Activated naive CD8-positive, alpha-beta T cell treated with anti-CD3 and anti-CD28 coated beads for 36 hours (primary cell): ENCODE data around the gene SLC35G2. TPM values are rescaled to one million over a fixed set of nuclear protein-coding genes. Genes with fewer than 3 reads are reported as not detected.

ENCODE experiments used
- DNase-seq: peaks from one replicate; pipeline ENCODE4 v3.0.0; 2021
- H3K27ac Mint-ChIP-seq: one replicate; pipeline ENCODE4 v1.8.0; 2022; ENCODE audit warnings: mild to moderate bottlenecking, moderate library complexity, mixed read lengths
- H3K27me3 Mint-ChIP-seq: one replicate; pipeline ENCODE4 v1.8.0; 2022; ENCODE audit warnings: mild to moderate bottlenecking, mixed read lengths
- H3K36me3 Mint-ChIP-seq: one replicate; pipeline ENCODE4 v1.8.0; 2021; ENCODE audit warnings: mild to moderate bottlenecking, mixed read lengths
- H3K4me1 Mint-ChIP-seq: one replicate; pipeline ENCODE4 v1.8.0; 2021; ENCODE audit warnings: mixed read lengths
- H3K4me3 Mint-ChIP-seq: one replicate; pipeline ENCODE4 v1.8.0; 2022; ENCODE audit warnings: mild to moderate bottlenecking, moderate library complexity, mixed read lengths
- H3K9me3 Mint-ChIP-seq: one replicate; pipeline ENCODE4 v1.8.0; 2022; ENCODE audit warnings: mixed read lengths
- total RNA-seq, 2 experiments: library from RNA; stranded (reverse); gene quantifications; one replicate each; pipeline ENCODE4 v1.2.3, GENCODE V29; 2021

SLC35G2 gene
- total RNA-seq, 2 experiments from 2014 or later: 1.9 to 2.3 TPM

DNA sequence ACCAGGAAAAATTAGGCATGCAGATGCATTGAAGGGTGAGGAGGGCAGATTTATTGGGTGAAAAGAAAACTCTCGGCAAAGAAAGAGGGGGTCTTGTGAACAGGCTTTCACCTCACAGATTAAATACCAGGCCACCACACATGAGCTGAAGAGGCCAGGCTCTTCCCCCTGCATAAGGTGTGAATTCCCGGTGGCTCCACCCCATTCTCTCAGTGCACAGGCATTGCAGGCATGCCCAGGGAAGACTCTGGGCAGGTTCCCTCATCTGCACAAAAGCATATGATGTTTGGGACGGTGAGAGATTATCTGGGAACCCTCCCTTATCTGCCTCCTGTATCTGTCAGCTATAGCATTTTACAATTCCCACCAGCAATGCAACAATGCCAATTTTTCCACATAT is 7.2 kb upstream of the SLC35G2 start:
- DNase-seq: no peak
- H3K4me3 Mint-ChIP-seq: no peak overlapping the region
- no peak overlapping the region for H3K27ac Mint-ChIP-seq
- no peaks in the 10 kb centered on the region for H3K4me1 Mint-ChIP-seq
- no peaks in the 10 kb centered on the region for H3K9me3 Mint-ChIP-seq
- H3K27me3 Mint-ChIP-seq: peaks cover 1% of the 10 kb centered on the region
- H3K36me3 Mint-ChIP-seq: no peaks in the 10 kb centered on the region

DNA sequence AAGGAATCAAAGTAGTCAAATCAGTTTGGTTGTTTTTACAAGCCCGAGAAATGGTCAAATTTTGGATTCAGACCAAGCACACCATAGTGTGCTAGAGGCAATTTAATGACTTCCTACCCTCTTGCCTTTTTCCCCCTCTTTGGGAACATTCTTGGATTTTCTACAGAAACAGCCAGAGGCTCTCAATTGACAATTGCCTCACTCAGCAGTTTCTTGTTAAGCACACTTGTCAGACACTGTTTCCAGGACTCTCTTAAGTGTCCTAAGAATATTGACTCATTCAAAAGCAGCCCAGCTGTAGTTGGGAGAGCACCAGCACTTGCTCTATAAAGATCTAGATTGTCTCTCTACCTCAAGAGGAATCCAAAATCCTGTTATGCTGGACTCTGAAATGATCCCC is 1.5 kb upstream of the SLC35G2 start:
- no peak for DNase-seq
- peaks cover 46% of the 10 kb centered on the region for H3K27me3 Mint-ChIP-seq
- peaks cover 18% of the 10 kb centered on the region for H3K4me1 Mint-ChIP-seq
- peaks cover under 1% of the 10 kb centered on the region for H3K9me3 Mint-ChIP-seq
- H3K36me3 Mint-ChIP-seq: peaks cover 4% of the 10 kb centered on the region
- H3K27ac Mint-ChIP-seq: no peak overlapping the region
- H3K4me3 Mint-ChIP-seq: no peak overlapping the region

DNA sequence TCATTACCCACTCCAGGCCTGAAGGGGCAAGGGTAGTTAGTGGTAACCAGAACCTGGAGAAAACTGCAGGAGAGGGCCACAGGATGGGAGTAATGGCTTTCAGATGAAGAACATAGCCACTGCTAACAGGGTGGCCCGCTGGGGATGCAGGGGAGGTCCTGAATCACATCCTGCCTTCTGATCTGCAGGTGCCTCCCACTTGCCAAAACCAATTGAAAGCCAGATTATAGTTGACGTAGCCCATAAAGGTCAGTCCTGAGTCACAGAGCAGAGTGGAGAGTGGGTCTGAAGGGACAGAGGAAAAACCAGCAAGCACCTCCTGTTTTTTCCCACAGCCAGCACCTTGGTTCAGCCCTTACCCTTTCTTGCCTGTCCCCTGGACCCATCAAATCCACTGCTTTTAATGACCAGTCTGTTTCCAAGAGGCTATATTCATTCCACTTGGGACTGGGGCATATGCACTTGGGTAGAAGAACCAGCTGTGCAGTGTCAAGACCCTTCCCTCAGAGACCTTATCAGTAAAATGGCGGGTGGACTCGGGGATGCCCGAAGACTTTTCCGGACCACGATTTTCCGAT is 646 bp upstream of the SLC35G2 start:
- H3K4me3 Mint-ChIP-seq: peak overlapping the region; percentile 83
- DNase-seq: peak; percentile 69
- peaks cover 4% of the 10 kb centered on the region for H3K36me3 Mint-ChIP-seq
- peak overlapping the region; percentile 81 for H3K27ac Mint-ChIP-seq
- H3K9me3 Mint-ChIP-seq: peaks cover 4% of the 10 kb centered on the region
- peaks cover 18% of the 10 kb centered on the region for H3K4me1 Mint-ChIP-seq
- H3K27me3 Mint-ChIP-seq: peaks cover 54% of the 10 kb centered on the region

DNA sequence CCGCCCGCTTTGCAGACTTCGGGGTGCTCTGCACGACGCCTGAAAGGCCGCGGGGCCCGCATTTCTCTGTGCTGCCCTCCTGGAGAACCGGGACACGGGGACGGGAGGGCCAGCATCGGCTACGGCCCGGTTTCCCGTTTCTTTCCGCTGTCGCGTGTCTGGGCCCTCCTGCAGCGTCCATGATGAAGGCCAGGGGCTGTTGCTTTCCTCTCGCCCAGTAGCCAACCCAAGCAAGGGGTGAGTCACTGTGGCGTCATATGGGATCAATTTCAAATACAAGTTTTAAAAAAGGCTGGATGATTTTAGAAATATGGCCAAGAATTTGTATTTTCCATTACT is 435 bp downstream of the SLC35G2 start:
- Mint-ChIP-seq H3K27ac (no peak overlapping the region), H3K36me3 (peaks cover 4% of the 10 kb centered on the region), H3K9me3 (peaks cover 9% of the 10 kb centered on the region), H3K27me3 (peaks cover 63% of the 10 kb centered on the region), H3K4me1 (peaks cover 18% of the 10 kb centered on the region), H3K4me3 (peak overlapping the region; percentile 83)
- DNase-seq: peak; percentile 20

DNA sequence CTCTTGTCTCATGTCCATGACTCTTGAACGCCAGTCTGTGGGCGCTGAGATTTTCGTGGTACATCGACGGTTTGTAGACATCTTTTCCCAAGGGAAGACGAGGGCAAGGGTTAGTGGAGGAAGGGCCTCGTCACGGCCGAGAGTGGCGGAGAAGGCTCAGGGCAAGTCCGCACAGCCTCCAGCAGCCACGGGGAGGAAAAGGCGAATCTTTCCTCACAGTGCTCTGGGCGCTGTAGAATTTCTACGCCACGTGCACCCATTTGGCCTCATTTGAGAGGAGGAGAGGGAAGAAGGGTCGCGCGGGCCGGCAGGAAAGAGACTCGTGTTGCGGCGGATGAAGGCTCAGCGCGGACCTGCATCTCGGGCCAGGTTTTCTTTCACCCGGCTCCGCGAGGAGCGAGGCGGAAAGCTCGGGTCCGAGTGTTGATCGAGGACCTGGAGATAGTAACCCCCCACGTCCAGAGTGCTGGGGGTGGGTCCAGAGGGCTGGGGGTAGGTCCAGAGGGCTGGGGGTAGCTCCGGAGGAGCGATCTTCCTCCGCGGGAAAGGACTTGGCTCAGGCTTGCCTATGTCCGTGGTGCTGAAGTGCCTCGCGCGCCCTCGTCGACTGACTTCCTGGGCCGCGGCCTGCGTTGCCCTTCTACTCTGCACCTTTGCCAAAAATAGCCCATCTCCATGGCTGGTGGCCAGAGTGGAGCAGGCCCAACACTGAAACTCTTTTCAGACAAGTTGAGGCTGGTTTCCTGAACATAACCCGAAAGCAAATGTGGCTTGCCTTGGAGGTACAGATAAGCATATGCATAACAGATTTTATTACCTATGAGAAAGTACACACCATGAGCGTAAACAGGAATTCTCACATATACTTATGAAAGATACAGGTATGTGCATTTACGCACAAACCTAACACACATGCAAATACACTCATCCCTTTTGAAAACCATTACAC is 1.1 kb downstream of the SLC35G2 start:
- Mint-ChIP-seq H3K36me3 (peaks cover 4% of the 10 kb centered on the region), H3K4me3 (peak overlapping the region; percentile 83), H3K27me3 (peaks cover 67% of the 10 kb centered on the region), H3K27ac (peak overlapping the region; percentile 47), H3K9me3 (peaks cover 10% of the 10 kb centered on the region), H3K4me1 (peaks cover 18% of the 10 kb centered on the region)
- DNase-seq: peak; percentile 28

DNA sequence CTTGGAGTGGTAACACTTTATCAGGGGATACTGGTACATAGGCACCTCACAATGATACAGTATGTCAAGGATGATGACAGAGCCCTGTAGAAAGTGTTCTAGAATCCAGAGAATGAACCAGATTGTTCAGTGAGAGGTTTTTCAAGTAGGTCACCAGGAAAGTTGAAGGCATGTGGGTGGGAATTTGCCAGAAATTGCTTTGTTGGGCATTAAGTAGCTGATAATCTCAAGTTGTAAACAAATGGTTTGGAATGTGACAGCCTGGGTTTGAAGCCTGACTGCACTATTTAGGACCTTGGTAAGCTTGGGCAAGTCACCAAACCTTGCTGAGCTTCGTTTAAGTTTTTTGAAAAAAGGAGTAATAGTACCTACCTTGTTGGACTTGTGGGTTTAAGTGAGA is 12.5 kb downstream of the SLC35G2 start:
- Mint-ChIP-seq H3K4me3 (no peak overlapping the region), H3K36me3 (no peaks in the 10 kb centered on the region), H3K27me3 (peaks cover 28% of the 10 kb centered on the region), H3K4me1 (no peaks in the 10 kb centered on the region), H3K27ac (no peak overlapping the region), H3K9me3 (peaks cover 5% of the 10 kb centered on the region)
- DNase-seq: no peak

DNA sequence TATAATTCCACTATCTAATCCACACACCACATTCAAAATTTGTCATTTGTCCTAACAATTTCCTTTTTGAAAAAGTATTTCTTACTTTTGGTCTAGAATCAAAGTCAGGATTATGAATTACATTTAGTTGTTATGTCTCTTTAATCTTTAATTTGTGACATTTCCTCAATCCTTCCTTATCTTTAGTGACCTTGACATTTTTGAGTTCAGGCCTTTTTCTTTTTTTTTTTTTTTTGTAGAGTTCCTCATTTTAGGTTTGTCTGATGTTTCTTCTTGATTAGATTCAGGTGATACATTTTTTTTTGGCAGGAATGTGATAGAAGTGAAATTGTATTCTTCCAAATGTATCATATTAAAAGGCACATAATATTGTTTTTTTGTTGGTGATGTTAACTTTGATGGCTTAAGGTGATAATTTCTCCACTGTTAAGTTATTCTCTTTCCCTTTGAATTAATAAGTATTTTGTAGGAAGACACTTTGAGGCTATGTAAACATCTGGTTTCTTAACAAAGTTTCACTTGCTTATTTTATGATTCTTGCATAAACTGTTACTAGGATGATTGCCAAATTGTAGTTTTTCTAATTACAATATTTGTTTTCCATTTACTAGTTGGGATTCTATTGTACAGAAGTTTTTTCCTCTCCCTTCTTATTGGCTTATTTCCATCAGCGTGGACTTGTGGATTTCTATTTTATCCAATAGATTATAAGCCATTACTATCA is 16.3 kb downstream of the SLC35G2 start:
- peaks cover 15% of the 10 kb centered on the region for H3K27me3 Mint-ChIP-seq
- H3K36me3 Mint-ChIP-seq: peaks cover 5% of the 10 kb centered on the region
- H3K27ac Mint-ChIP-seq: no peak overlapping the region
- H3K4me1 Mint-ChIP-seq: peaks cover 12% of the 10 kb centered on the region
- H3K9me3 Mint-ChIP-seq: peaks cover 3% of the 10 kb centered on the region
- no peak overlapping the region for H3K4me3 Mint-ChIP-seq
- DNase-seq: no peak

DNA sequence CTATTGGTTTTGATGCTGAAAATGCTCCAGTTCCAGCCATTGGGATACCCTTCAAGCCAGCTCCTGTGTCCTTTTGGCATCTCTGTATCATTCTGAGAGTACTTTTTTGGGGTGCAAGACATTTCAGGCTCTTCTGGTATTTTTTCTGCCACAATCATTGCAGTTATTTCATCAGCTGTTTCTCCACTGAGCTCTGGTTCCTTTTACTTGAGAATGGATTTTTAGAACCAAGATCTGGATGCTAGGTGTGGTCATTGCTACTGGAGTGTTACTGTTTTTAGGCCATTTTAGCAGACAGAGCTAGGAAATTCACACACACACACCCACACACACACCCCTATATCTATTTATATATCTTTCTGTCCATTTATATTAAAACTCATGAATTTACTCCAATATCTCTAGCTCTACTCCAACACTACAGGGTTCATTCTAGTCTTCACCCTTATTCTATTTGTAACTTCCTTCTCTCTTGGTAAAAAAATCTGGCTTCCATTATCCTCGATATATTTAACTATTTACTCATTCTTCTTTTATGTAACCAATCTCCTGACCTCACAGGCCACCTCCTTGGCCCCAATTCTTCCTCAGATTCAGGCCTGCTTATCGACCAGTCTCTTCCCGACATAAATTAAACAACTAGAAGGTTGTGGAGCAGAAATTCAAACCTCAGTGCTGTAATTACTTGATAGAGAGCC is 17.0 kb downstream of the SLC35G2 start:
- Mint-ChIP-seq H3K4me3 (no peak overlapping the region), H3K36me3 (peaks cover 6% of the 10 kb centered on the region), H3K4me1 (peaks cover 12% of the 10 kb centered on the region), H3K27me3 (peaks cover 8% of the 10 kb centered on the region), H3K9me3 (peaks cover 2% of the 10 kb centered on the region), H3K27ac (no peak overlapping the region)
- DNase-seq: no peak

DNA sequence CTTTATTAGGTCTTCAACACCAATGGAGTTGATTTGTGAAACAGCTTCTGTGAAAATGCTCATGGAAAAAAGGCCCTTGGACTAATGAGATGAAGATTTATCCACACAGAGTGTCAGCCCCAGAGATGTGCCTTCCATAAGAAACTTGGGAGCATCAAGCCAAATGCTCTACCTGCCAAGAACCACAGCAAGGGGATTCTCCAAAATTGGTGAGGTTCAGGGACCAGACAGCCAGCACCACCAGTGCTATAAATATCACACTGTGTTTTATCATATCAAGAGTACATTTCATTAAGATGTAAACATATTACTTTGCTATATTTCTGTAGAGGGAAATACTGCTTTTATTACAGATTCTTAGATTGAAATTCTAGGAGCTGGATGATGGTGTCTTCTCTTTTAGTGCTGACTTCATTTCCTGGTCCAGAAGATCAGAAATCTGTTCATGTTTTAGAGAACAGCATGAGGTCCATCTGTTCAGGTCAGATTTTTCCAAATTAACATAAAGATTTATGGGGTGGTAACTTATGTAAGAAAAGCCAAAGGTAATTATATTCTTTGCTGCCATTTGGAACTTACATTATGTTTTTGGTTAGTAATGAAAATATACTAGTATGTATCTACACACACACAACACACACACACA is 17.7 kb downstream of the SLC35G2 start:
- Mint-ChIP-seq H3K36me3 (peaks cover 6% of the 10 kb centered on the region), H3K27me3 (peaks cover 4% of the 10 kb centered on the region), H3K9me3 (peaks cover 2% of the 10 kb centered on the region), H3K27ac (no peak overlapping the region), H3K4me1 (peaks cover 12% of the 10 kb centered on the region), H3K4me3 (no peak overlapping the region)
- DNase-seq: no peak

DNA sequence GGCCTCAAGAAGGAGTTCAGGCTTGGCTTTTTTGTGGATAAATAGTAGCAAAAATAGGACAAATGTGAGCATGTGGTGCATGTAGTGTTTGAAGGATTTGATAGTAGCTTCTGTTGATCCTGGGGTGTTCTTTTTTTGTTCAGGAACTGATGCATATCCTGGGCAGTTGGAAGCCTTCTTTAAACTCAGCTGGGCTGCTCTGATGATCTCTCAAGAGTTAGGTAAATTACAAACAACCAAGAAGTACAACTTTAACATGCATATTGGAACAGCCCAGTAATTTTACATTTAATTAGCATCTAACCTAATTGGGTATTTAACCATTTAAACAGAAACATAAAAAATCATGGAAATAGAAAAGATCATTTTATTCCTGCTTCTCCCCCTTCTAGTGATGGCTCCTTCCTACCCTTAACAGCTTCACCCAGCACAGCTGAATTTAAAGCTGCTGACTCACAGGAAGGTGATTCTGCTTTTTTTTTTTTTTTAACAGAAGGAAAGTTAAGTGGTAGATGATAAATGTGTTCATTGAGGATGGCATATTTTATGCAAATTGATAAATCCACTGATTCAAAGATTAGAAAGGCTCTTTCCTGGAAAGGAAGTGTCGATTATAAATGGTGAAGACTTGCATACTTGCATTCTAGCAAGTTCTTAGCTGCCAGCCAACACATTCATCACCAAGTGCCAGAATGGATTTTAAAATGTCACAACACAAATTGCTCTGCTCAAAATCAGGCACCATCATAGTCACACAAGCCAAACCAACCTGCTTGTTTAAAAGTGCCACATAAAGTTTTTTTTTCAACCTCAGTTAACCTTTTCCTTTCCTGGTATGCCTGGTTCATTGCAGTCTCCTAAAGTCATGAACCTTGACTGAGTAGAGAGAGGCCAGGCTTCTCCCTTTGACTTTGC is 20.0 kb downstream of the SLC35G2 start:
- no peaks in the 10 kb centered on the region for H3K27me3 Mint-ChIP-seq
- no peaks in the 10 kb centered on the region for H3K9me3 Mint-ChIP-seq
- no peak overlapping the region for H3K4me3 Mint-ChIP-seq
- DNase-seq: no peak
- H3K36me3 Mint-ChIP-seq: peaks cover 15% of the 10 kb centered on the region
- H3K4me1 Mint-ChIP-seq: peaks cover 12% of the 10 kb centered on the region
- no peak overlapping the region for H3K27ac Mint-ChIP-seq

DNA sequence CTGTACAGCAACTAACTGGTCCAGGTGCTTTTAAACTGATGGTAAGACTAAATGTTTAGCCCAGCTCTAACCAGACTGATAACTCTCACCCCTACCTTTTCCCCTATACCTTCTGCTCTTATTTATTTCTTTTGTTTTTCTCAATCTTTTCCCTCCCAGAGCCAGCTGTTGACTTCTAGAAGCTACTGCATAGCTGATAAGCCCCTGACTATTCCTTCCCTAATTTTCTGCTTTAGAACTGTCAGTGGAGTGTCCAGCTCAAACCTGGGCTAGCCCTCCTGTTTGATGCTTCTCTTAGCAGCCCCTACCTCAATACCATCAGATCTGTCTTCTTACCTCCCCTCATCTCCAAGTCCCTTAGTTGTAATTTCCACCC is 20.6 kb downstream of the SLC35G2 start:
- no peak for DNase-seq
- H3K9me3 Mint-ChIP-seq: no peaks in the 10 kb centered on the region
- no peaks in the 10 kb centered on the region for H3K27me3 Mint-ChIP-seq
- peaks cover 12% of the 10 kb centered on the region for H3K4me1 Mint-ChIP-seq
- no peak overlapping the region for H3K27ac Mint-ChIP-seq
- peaks cover 17% of the 10 kb centered on the region for H3K36me3 Mint-ChIP-seq
- H3K4me3 Mint-ChIP-seq: no peak overlapping the region

DNA sequence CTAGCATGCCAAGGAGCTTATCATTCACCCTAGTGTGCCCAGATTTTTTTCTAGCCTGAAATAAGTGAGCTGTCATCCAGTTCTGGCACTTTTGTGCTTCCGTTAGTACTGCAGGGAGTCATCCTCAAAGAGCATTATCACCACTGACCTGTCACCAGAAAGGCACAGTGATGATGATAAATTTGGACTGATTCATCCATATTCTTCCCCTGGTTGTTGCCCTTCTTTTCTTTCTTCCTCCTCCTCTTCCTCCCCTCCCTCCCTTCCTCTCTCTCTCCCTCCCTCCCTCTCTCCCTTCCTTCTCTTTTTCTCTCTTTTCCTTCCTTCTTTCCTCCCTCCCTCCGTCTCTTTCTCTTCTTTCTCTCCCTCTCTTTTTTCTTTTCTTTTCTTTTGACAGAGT is 21.3 kb downstream of the SLC35G2 start:
- H3K36me3 Mint-ChIP-seq: peaks cover 20% of the 10 kb centered on the region
- H3K4me1 Mint-ChIP-seq: peaks cover 12% of the 10 kb centered on the region
- H3K27ac Mint-ChIP-seq: no peak overlapping the region
- no peak overlapping the region for H3K4me3 Mint-ChIP-seq
- no peak for DNase-seq
- H3K9me3 Mint-ChIP-seq: no peaks in the 10 kb centered on the region
- H3K27me3 Mint-ChIP-seq: no peaks in the 10 kb centered on the region

DNA sequence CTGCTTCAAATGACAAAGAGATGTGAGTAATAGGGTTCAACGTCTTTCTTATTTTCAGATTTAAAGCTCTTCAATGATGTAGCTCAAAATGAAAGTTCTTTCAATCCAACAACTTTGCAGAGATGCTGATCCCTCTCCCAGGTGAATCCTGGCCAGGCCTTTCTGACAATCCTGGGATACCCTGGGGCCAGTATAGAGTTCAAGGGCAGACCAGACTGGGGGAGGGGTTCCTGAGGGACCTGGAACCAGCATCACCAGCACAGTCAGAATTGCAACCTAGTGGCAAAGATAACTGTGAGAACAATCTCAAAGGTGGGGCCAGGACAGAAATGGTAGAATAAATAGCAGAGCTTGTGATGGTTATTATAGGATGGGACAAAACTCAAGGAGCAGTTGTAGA is 23.4 kb downstream of the SLC35G2 start:
- H3K36me3 Mint-ChIP-seq: peaks cover 21% of the 10 kb centered on the region
- no peak overlapping the region for H3K27ac Mint-ChIP-seq
- H3K9me3 Mint-ChIP-seq: no peaks in the 10 kb centered on the region
- DNase-seq: no peak
- H3K4me1 Mint-ChIP-seq: peaks cover 12% of the 10 kb centered on the region
- H3K4me3 Mint-ChIP-seq: no peak overlapping the region
- no peaks in the 10 kb centered on the region for H3K27me3 Mint-ChIP-seq

DNA sequence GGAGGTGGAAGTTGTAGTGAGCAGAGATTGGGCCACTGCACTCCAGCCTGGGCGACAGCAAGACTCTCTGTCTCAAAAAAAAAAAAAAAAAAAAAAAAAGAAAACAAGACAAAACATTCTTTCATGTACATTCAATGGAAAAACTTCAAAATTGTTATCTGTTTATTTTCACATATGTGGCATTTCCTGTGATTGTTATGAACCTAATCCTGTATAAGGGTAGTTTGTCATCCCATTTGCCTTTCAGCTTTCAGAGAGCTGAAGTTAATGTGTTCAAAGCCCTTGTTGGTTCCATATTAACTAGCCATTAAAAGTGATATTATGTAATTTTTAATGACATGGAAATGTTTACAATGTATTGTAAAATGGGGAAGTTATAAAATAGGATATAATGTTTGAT is 25.8 kb downstream of the SLC35G2 start:
- Mint-ChIP-seq H3K9me3 (no peaks in the 10 kb centered on the region), H3K27me3 (no peaks in the 10 kb centered on the region), H3K27ac (no peak overlapping the region), H3K4me1 (peaks cover under 1% of the 10 kb centered on the region), H3K4me3 (no peak overlapping the region), H3K36me3 (peaks cover 19% of the 10 kb centered on the region)
- DNase-seq: no peak
